WTC11 (cell line): Measurements from ENCODE around the gene FKBP5. TPM values are rescaled to one million over a fixed set of nuclear protein-coding genes. Genes with fewer than 3 reads are reported as not detected.

Experiments
- ATAC-seq: fragments of 200-7000 bp; cut with Tn5 transposase; 2 replicates; pipeline ENCODE4 v1.10.0; 2021; ENCODE audit warnings: mild to moderate bottlenecking, moderate library complexity
- CTCF ChIA-PET: fragments of 300-600 bp; sonication (Branson Sonifier 250); formaldehyde crosslinking; loops from one replicate; lab custom pipeline; 2021; ENCODE audit warnings: antibody characterized with exemption; lab: Charles Lee
- POLR2A ChIA-PET: fragments of 350-600 bp; sonication (Branson Sonifier 250); formaldehyde crosslinking; loops from one replicate; lab custom pipeline; 2021; ENCODE audit warnings: antibody characterized with exemption; lab: Charles Lee
- DNase-seq: peaks from one replicate; pipeline ENCODE4 v3.0.0; 2021; ENCODE audit warnings: low spot score
- H3K27ac Mint-ChIP-seq: 2 replicates; pipeline ENCODE4 v1.8.0; 2021; ENCODE audit warnings: mixed read lengths
- H3K27me3 Mint-ChIP-seq: 2 replicates; pipeline ENCODE4 v1.8.0; 2021; ENCODE audit warnings: low read depth, mild to moderate bottlenecking, moderate library complexity, mixed read lengths
- H3K36me3 Mint-ChIP-seq: 2 replicates; pipeline ENCODE4 v1.8.0; 2021; ENCODE audit warnings: mixed read lengths
- H3K4me1 Mint-ChIP-seq: 2 replicates; pipeline ENCODE4 v1.8.0; 2022; ENCODE audit warnings: mixed read lengths
- H3K4me3 Mint-ChIP-seq: 2 replicates; pipeline ENCODE4 v1.8.0; 2021; ENCODE audit warnings: mild to moderate bottlenecking, moderate library complexity, mixed read lengths
- H3K9me3 Mint-ChIP-seq: 2 replicates; pipeline ENCODE4 v1.8.0; 2021; ENCODE audit warnings: mixed read lengths
- ETV6 ChIP-seq: sonication (generic); formaldehyde crosslinking; IDR thresholded peaks from 2 replicates; pipeline ENCODE4 v1.8.1; 2022; ENCODE audit warnings: mild to moderate bottlenecking, missing genetic modification reagents
- HMGA2 ChIP-seq: fragments of 250-450 bp; sonication (Bioruptor Pico); IDR thresholded peaks from 2 replicates; pipeline ENCODE4 v1.4.0; 2021; ENCODE audit warnings: mild to moderate bottlenecking, moderate library complexity
- KAT7 ChIP-seq: sonication (generic); formaldehyde crosslinking; IDR thresholded peaks from 2 replicates; pipeline ENCODE4 v1.8.1; 2023; ENCODE audit warnings: missing genetic modification reagents, mild to moderate bottlenecking, borderline replicate concordance
- MLX ChIP-seq: sonication (generic); formaldehyde crosslinking; IDR thresholded peaks from 2 replicates; pipeline ENCODE4 v1.8.1; 2023; ENCODE audit warnings: mild to moderate bottlenecking, missing genetic modification reagents, moderate library complexity
- NFYB ChIP-seq: sonication (generic); formaldehyde crosslinking; conservative IDR thresholded peaks from 2 replicates; pipeline ENCODE4 v1.8.0; 2022; ENCODE audit warnings: low read depth, missing genetic modification reagents
- NR1H2 ChIP-seq: sonication (generic); formaldehyde crosslinking; IDR thresholded peaks from 2 replicates; pipeline ENCODE4 v1.9.0; 2021; ENCODE audit warnings: mild to moderate bottlenecking, moderate library complexity, missing genetic modification reagents
- OVOL2 ChIP-seq: fragments of 250-450 bp; sonication (Bioruptor Pico); IDR thresholded peaks from 2 replicates; pipeline ENCODE4 v1.9.0; 2021; ENCODE audit warnings: mild to moderate bottlenecking, borderline replicate concordance
- PRDM15 ChIP-seq: sonication (generic); formaldehyde crosslinking; IDR thresholded peaks from 2 replicates; pipeline ENCODE4 v1.8.0; 2022; ENCODE audit warnings: missing genetic modification reagents
- PRRX2 ChIP-seq: fragments of 250-450 bp; sonication (Bioruptor Pico); IDR thresholded peaks from 2 replicates; pipeline ENCODE4 v1.8.0; 2021; ENCODE audit warnings: mild to moderate bottlenecking
- ZBTB21 ChIP-seq: sonication (generic); formaldehyde crosslinking; IDR thresholded peaks from 2 replicates; pipeline ENCODE4 v1.8.1; 2023; ENCODE audit warnings: mild to moderate bottlenecking, missing genetic modification reagents, borderline replicate concordance
- ZBTB43 ChIP-seq: sonication (generic); formaldehyde crosslinking; IDR thresholded peaks from 2 replicates; pipeline ENCODE4 v1.8.1; 2023; ENCODE audit warnings: mild to moderate bottlenecking, missing genetic modification reagents
- ZNF138 ChIP-seq: sonication (generic); formaldehyde crosslinking; conservative IDR thresholded peaks from 2 replicates; pipeline ENCODE4 v1.8.1; 2022; ENCODE audit warnings: mild to moderate bottlenecking, moderate library complexity, missing genetic modification reagents
- ZNF532 ChIP-seq: fragments of 250-450 bp; sonication (Bioruptor Pico); IDR thresholded peaks from 2 replicates; pipeline ENCODE4 v1.9.0; 2021; ENCODE audit warnings: mild to moderate bottlenecking, borderline replicate concordance
- ZNF671 ChIP-seq: fragments of 250-450 bp; sonication (Bioruptor Pico); IDR thresholded peaks from 2 replicates; pipeline ENCODE4 v1.8.0; 2021; ENCODE audit warnings: mild to moderate bottlenecking
- ZSCAN18 ChIP-seq: fragments of 250-450 bp; sonication (Bioruptor Pico); IDR thresholded peaks from 2 replicates; pipeline ENCODE4 v2.1.2; 2022; ENCODE audit warnings: mild to moderate bottlenecking, moderate library complexity
- total RNA-seq: library from RNA; stranded (reverse); gene quantifications from 3 replicates; pipeline ENCODE4 v1.2.3, GENCODE V29; 2021
- TF ChIP-seq, protein P1 (sequence below): sonication (generic); formaldehyde crosslinking; IDR thresholded peaks from 2 replicates; pipeline ENCODE4 v1.8.0; 2022; ENCODE audit warnings: mild to moderate bottlenecking, missing genetic modification reagents
- TF ChIP-seq, protein P2 (sequence below): fragments of 200-600 bp; IDR thresholded peaks from 2 replicates; pipeline ENCODE4 v1.8.0; 2022; ENCODE audit warnings: antibody characterized with exemption
- TF ChIP-seq, protein P3 (sequence below): sonication (generic); formaldehyde crosslinking; IDR thresholded peaks from 2 replicates; pipeline ENCODE4 v1.8.1; 2022; ENCODE audit warnings: mild to moderate bottlenecking, missing genetic modification reagents, moderate library complexity, borderline replicate concordance

FKBP5 gene
- total RNA-seq, 1 experiment from 2014 or later, result 27.2 TPM

GRCh38 chr6:35534407-35535170, 154.1 kb downstream of the FKBP5 start:
- Mint-ChIP-seq H3K4me1 (peaks cover 26% of the 10 kb centered on the region), H3K4me3 (no peak overlapping the region; the same call in 1 of the 2 replicates), H3K36me3 (no peaks in the 10 kb centered on the region), H3K27me3 (no peaks in the 10 kb centered on the region; the same call in 1 of the 2 replicates), H3K9me3 (no peaks in the 10 kb centered on the region), H3K27ac (no peak overlapping the region)
- ATAC-seq (no peak; the same call in 1 of the 2 replicates), DNase-seq (no peak)
- POLR2A ChIA-PET, result interaction anchor here (0.7 kb wide), 1 partner anchor 9 kb away, joined by 3 read pairs; no protein-coding TSS in a partner anchor
- CTCF ChIA-PET, result interaction anchor here (0.6 to 4.4 kb wide), 5 partner anchors 12 to 205 kb away, joined by 3 to 46 read pairs (median 5); no protein-coding TSS in a partner anchor
- TF ChIP-seq ZNF671 (CRISPR knock-in tag) (no peak), ZSCAN18 (CRISPR knock-in tag) (no peak), ZBTB43 (CRISPR knock-in tag) (no peak), ZNF138 (no peak), NFYB (CRISPR knock-in tag) (no peak), OVOL2 (CRISPR knock-in tag) (no peak), HMGA2 (no peak), ZBTB21 (no peak), KAT7 (no peak), ETV6 (CRISPR knock-in tag) (no peak), MLX (CRISPR knock-in tag) (no peak), PRRX2 (CRISPR knock-in tag) (no peak), PRDM15 (CRISPR knock-in tag) (no peak), ZNF532 (CRISPR knock-in tag) (no peak), NR1H2 (CRISPR knock-in tag) (no peak)
- TF ChIP-seq, protein P1, sequence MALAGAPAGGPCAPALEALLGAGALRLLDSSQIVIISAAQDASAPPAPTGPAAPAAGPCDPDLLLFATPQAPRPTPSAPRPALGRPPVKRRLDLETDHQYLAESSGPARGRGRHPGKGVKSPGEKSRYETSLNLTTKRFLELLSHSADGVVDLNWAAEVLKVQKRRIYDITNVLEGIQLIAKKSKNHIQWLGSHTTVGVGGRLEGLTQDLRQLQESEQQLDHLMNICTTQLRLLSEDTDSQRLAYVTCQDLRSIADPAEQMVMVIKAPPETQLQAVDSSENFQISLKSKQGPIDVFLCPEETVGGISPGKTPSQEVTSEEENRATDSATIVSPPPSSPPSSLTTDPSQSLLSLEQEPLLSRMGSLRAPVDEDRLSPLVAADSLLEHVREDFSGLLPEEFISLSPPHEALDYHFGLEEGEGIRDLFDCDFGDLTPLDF (CRISPR knock-in tag), result no peak
- TF ChIP-seq, protein P2, sequence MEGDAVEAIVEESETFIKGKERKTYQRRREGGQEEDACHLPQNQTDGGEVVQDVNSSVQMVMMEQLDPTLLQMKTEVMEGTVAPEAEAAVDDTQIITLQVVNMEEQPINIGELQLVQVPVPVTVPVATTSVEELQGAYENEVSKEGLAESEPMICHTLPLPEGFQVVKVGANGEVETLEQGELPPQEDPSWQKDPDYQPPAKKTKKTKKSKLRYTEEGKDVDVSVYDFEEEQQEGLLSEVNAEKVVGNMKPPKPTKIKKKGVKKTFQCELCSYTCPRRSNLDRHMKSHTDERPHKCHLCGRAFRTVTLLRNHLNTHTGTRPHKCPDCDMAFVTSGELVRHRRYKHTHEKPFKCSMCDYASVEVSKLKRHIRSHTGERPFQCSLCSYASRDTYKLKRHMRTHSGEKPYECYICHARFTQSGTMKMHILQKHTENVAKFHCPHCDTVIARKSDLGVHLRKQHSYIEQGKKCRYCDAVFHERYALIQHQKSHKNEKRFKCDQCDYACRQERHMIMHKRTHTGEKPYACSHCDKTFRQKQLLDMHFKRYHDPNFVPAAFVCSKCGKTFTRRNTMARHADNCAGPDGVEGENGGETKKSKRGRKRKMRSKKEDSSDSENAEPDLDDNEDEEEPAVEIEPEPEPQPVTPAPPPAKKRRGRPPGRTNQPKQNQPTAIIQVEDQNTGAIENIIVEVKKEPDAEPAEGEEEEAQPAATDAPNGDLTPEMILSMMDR, result no peak
- TF ChIP-seq, protein P3, sequence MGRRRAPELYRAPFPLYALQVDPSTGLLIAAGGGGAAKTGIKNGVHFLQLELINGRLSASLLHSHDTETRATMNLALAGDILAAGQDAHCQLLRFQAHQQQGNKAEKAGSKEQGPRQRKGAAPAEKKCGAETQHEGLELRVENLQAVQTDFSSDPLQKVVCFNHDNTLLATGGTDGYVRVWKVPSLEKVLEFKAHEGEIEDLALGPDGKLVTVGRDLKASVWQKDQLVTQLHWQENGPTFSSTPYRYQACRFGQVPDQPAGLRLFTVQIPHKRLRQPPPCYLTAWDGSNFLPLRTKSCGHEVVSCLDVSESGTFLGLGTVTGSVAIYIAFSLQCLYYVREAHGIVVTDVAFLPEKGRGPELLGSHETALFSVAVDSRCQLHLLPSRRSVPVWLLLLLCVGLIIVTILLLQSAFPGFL, result no peak
